ENCODE measurements around the gene KCNH3. TPM values are rescaled to one million over a fixed set of nuclear protein-coding genes. Genes with fewer than 3 reads are reported as not detected.

Gene KCNH3
- total RNA-seq, 1 donor from 2014 or later = 0.72 TPM

GRCh38 chr12:49584591-49584990 is 45.8 kb downstream of the KCNH3 start:
- Mint-ChIP-seq H3K9me3 (no peaks in the 10 kb centered on the region), H3K4me3 (no peak overlapping the region), H3K36me3 (peaks cover 12% of the 10 kb centered on the region), H3K27me3 (no peaks in the 10 kb centered on the region), H3K4me1 (ENCODE audit: unreplicated experiment) (peaks cover 16% of the 10 kb centered on the region), H3K27ac (no peak overlapping the region)
- DNase-seq (ENCODE audit: extremely low spot score, unreplicated experiment) = no peak
- no peak for TF ChIP-seq CTCF (conservative IDR thresholded peaks at IDR 0.05)

GRCh38 chr12:49585477-49586459 is 46.9 kb downstream of the KCNH3 start:
- no peaks in the 10 kb centered on the region for H3K9me3 Mint-ChIP-seq
- no peaks in the 10 kb centered on the region for H3K27me3 Mint-ChIP-seq
- no peak overlapping the region for H3K27ac Mint-ChIP-seq
- no peak overlapping the region for H3K4me3 Mint-ChIP-seq
- TF ChIP-seq CTCF (conservative IDR thresholded peaks at IDR 0.05) = no peak
- H3K4me1 Mint-ChIP-seq (ENCODE audit: unreplicated experiment) = peaks cover 9% of the 10 kb centered on the region
- no peak for DNase-seq (ENCODE audit: extremely low spot score, unreplicated experiment)
- H3K36me3 Mint-ChIP-seq = peaks cover 18% of the 10 kb centered on the region

GRCh38 chr12:49587174-49587908 is 48.5 kb downstream of the KCNH3 start:
- Mint-ChIP-seq H3K4me3 (no peak overlapping the region), H3K27ac (no peak overlapping the region), H3K27me3 (no peaks in the 10 kb centered on the region), H3K9me3 (no peaks in the 10 kb centered on the region), H3K36me3 (peaks cover 18% of the 10 kb centered on the region), H3K4me1 (ENCODE audit: unreplicated experiment) (no peaks in the 10 kb centered on the region)
- no peak for DNase-seq (ENCODE audit: extremely low spot score, unreplicated experiment)
- no peak for TF ChIP-seq CTCF (conservative IDR thresholded peaks at IDR 0.05)

GRCh38 chr12:49588281-49588680 is 49.5 kb downstream of the KCNH3 start:
- H3K36me3 Mint-ChIP-seq = peaks cover 14% of the 10 kb centered on the region
- H3K27ac Mint-ChIP-seq = no peak overlapping the region
- H3K4me1 Mint-ChIP-seq (ENCODE audit: unreplicated experiment) = no peaks in the 10 kb centered on the region
- no peaks in the 10 kb centered on the region for H3K27me3 Mint-ChIP-seq
- TF ChIP-seq CTCF (conservative IDR thresholded peaks at IDR 0.05) = no peak
- H3K9me3 Mint-ChIP-seq = no peaks in the 10 kb centered on the region
- no peak for DNase-seq (ENCODE audit: extremely low spot score, unreplicated experiment)
- H3K4me3 Mint-ChIP-seq = no peak overlapping the region

- H3K9me3 Mint-ChIP-seq = no peaks in the 10 kb centered on the region
- H3K36me3 Mint-ChIP-seq = peaks cover 15% of the 10 kb centered on the region
- no peak overlapping the region for H3K27ac Mint-ChIP-seq
- no peak for DNase-seq (ENCODE audit: extremely low spot score, unreplicated experiment)
- H3K27me3 Mint-ChIP-seq = no peaks in the 10 kb centered on the region
- no peak for TF ChIP-seq CTCF (conservative IDR thresholded peaks at IDR 0.05)
- H3K4me1 Mint-ChIP-seq (ENCODE audit: unreplicated experiment) = no peaks in the 10 kb centered on the region
- no peak overlapping the region for H3K4me3 Mint-ChIP-seq
Measured at GRCh38 chr12:49588721-49589516, 50.1 kb downstream of the KCNH3 start.
